T-helper 2 cell treated with Interferon-gamma antibody and Interleukin-4, amounts not matched to agents 100 ng/mL and 5 ng/mL, for 36 hours (primary cell): Measurements from ENCODE around the gene TOPORS. TPM values are rescaled to one million over a fixed set of nuclear protein-coding genes. Genes with fewer than 3 reads are reported as not detected.
"Not testable (repeated sequence)": the region's sequence is repeated elsewhere in the genome, so short reads cannot be mapped to it uniquely, and the experiment has no call there.

ENCODE experiments used
- intact Hi-C: fragments of 100-400 bp; cut with micrococcal nuclease; formaldehyde crosslinking; loops from one replicate; pipeline ENCODE4 v1.15.1; 2023
- total RNA-seq: library from RNA; stranded (reverse); gene quantifications from 2 replicates; pipeline ENCODE4 v1.2.3, GENCODE V29; 2022

The TOPORS gene
- 12.0 and 12.4 TPM in 2 replicates for total RNA-seq

- intact Hi-C loops = loop anchor here (1.0 to 5.0 kb wide), 5 partner anchors 20 to 1265 kb away; partner anchors contain the start of genes ACO1, B4GALT1 and UBE2R2
These were observed at the start of gene TOPORS, which contains the start of gene SMIM27 for GRCh38 chr9:32552172-32552872. Gene TOPORS, minus strand, starts transcription at chr9:32552586. Its CDS starts 150 bp downstream, at chr9:32552436. Gene SMIM27, plus strand, starts transcription at chr9:32552327. Its CDS starts 108 bp downstream, at chr9:32552435.

DNA sequence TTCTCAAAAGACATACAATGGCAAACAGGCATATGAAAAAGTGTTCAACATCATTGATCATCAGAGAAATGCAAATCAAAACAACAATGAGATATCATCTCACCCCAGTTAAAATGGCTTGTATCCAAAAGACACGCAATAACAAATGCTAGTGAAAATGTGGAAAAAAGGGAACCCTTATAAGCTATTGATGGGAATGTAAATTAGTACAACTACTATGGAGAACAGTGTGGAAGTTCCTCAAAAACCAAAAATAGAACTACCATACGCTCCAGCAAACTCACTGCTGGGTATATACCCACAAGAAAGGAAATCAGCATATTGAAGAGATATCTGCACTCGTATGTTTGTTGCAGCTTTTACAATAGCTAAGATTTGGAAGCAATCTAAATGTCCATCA, 46.6 kb upstream of the TOPORS start:
- intact Hi-C loops = not testable (repeated sequence)

GRCh38 chr9:32596936-32597335, 44.5 kb upstream of the TOPORS start:
- intact Hi-C loops = no loop called here

GRCh38 chr9:32596096-32596865, 43.9 kb upstream of the TOPORS start:
- intact Hi-C loops = no loop called here

GRCh38 chr9:32590898-32591297, 38.5 kb upstream of the TOPORS start:
- intact Hi-C loops = no loop called here

DNA sequence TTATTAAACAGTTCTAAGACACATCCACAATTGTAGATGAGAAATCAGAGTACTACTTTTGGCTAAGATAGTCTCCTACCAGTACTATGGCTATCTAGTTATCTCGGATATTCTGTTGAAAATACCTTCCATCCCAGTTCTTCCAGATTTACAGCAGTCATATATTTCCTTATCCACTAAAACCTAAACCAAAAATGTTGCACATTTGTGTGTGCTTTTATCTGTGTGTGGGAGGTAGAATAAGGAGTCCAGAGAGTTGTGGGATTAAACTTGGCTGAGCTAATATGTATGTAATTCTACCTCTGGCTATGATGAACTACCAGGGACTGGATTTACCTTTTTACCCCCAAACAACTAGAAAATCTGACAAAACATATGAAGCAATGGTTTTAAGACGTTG, 38.1 kb upstream of the TOPORS start:
- intact Hi-C loops = no loop called here

DNA sequence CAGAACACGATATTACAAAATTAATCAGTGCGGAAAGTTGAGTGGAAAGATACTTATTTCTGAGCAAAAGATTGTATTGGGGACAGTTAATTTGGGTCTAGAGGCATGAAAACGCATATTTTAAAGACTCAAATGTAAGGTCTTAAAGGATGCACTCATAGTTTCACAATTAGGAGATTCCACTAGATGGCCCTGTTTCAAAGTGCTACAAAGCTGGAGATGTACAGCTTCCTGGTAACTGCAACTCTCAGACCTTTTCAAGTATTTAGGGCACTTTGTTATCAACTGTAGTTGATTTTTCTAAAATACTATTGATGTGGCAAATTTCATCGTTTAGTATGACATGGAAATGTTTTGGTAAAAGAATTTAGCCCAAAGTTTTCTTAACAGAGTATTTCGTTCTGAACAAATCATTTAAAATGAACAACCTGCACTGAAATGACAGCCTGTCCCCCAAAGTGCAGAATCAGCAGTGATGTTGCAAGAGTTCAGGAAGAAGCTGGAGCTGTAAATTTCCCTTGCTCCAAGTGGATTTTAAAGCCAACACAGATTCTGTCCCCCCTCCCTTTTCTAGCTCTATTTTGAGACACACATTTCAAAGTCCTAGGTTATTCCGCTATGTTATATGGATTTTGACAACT, 36.8 kb upstream of the TOPORS start:
- intact Hi-C loops = loop anchor here (1.0 to 10.0 kb wide), 2 partner anchors 379 to 636 kb away; no protein-coding TSS in a partner anchor

GRCh38 chr9:32587901-32588300, 35.5 kb upstream of the TOPORS start:
- intact Hi-C loops = loop anchor here (10.0 kb wide), 1 partner anchor 637 kb away; no protein-coding TSS in a partner anchor

DNA sequence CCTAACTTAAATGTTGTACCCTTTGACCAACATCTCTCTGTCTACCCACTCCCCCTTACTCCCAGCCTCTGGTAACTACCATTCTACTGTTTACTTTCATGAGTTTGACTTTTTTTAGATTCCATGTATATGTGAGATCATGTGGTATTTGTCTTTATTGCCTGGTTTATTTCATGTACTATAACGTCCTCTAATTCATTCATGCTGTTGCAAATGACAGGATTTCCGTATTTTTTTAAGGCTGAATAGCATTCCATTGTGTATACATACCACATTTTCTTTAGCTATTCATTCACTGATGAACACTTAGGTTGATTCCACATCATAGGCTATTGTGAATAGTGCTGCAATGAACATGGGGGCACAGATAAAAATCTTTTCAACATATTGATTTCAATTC, 32.4 kb upstream of the TOPORS start:
- intact Hi-C loops = loop anchor here (10.0 kb wide), 1 partner anchor 640 kb away; no protein-coding TSS in a partner anchor

- intact Hi-C loops = loop anchor here (1.0 to 10.0 kb wide), 2 partner anchors 387 to 643 kb away; no protein-coding TSS in a partner anchor
These were observed 29.2 kb upstream of the TOPORS start for GRCh38 chr9:32581512-32582143.

DNA sequence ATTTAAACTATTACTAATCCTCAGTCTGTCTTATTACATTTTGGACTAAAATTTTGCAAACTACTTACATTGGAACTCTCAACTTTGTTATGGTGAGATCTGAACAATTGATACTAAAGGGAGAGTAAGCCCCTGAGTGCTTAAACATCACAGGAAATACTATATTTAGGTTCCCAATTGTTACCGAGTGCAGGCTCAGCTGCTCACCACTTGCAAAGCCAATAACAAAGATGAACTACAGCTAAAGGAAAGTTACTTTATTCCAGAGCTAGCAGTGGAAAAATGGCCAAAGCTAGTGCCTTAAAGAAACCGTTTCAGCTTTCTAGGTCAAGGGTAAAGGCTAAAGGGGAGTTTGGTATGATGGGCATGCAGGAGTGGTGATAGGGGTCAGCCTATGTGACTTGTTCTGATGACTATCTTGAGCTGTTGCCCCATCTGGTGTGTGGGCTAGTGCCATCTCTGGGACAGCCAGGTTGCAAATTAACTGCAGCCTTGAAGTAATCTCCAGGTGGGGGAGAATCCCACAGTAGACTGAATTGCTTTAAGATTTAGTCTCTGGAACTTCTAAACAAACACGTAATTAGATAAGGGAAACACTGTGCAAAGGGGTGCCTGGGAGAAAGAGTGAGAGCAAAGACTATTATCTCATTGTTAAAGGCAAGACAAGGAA, 28.4 kb upstream of the TOPORS start:
- intact Hi-C loops = loop anchor here (1.0 to 10.0 kb wide), 2 partner anchors 388 to 644 kb away; no protein-coding TSS in a partner anchor

DNA sequence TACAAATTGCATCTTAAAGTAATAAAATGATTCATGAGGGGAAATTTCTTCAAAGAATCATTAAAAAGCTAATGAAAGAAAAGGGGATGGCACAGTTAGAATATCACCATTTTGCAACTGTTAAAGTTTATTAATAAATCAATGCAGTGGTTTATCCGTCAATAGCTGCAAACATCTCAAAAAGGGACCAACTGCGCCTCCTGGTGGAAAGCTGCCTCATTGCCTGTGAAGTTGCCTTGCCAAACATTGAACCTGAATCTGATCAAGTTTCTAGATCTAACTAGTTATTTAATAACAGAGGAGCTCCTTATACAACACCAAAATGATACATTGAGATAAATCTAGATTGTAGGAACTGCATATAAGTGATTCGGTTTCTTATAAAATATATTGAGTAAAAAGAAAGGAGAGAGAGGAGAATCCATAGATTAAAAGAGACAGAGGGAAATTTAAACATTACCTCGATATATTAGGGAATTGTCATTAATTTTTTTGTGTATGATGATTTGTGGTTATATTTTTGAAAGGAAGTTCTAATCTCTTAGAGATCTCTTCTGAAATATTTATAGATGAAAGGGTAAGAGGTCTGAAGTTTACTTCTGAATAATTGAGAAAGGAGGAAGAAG, 27.4 kb upstream of the TOPORS start:
- intact Hi-C loops = loop anchor here (1.0 to 10.0 kb wide), 2 partner anchors 201 to 645 kb away; no protein-coding TSS in a partner anchor

- intact Hi-C loops = loop anchor here (1.0 kb wide), 1 partner anchor 200 kb away; no protein-coding TSS in a partner anchor
These were observed 26.6 kb upstream of the TOPORS start for GRCh38 chr9:32578976-32579375.

DNA sequence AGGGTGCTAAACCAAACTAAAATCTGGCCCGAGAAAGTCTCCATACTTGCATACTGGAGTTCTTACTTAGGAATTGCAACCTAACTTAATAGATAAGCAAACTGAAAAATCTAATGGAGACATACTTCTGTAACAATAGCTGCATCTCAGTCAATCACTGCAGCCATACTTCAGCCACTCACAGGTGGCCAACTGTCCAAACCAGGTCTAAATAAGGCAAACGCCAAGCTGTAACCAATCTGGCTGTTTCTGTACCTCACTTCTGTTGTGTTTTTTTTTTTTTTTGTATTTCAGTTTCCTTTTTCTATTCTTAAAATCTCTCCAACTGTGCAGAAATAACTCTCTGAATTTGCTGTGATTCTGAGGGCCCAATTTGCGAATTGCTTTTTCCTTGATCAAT, 24.9 kb upstream of the TOPORS start:
- intact Hi-C loops = no loop called here

GRCh38 chr9:32574858-32575257, 22.5 kb upstream of the TOPORS start:
- intact Hi-C loops = loop anchor here (5.0 kb wide), 1 partner anchor 592 kb away; the partner anchor contains the start of gene B4GALT1

- intact Hi-C loops = loop anchor here (1.0 to 5.0 kb wide), 5 partner anchors 48 to 593 kb away; partner anchors contain the start of genes ACO1, APTX, B4GALT1 and DNAJA1
These were observed 21.4 kb upstream of the TOPORS start for GRCh38 chr9:32573821-32574220.

DNA sequence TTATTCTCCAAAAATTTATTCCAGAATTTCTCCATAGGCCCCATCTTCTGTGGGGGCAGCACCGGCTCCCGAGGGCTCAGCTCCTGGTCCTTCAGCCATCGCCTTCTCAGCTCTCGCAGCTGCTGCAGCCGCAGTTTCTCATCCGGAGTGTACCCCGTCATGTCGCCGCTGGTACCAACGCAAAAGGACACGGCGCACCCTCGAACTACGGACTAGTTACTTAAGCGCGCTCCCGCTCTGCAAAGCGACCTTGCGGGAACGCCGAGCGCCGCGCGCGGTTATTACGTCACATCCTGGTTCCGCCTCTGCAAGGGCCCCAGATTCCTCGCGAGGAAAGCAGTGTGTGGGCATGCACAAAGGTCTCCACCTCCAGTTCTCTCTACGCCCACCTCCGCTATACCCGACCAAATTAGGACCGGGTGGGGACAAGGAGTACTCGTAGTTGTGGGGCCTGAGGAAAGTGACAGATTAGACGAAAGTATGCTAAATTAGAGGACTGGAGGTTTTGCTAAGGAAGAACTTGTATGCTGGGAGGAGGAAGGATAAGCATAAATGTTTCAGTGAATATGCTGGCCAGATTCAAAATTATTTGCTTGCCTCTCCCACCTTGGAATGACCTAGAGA, 20.6 kb upstream of the TOPORS start, which contains the start of gene NDUFB6:
TSS of gene NDUFB6 (minus strand) at position 260 of the 624 bp plus-strand sequence. CDS start at position 161, 99 bp downstream.
- intact Hi-C loops = loop anchor here (1.0 to 5.0 kb wide), 8 partner anchors 21 to 594 kb away; partner anchors contain the start of genes ACO1, APTX, B4GALT1 and DNAJA1

GRCh38 chr9:32571969-32572899, 19.8 kb upstream of the TOPORS start:
- intact Hi-C loops = loop anchor here (1.0 to 5.0 kb wide), 4 partner anchors 20 to 595 kb away; partner anchors contain the start of genes B4GALT1, SMIM27 and TOPORS
